Keratinocyte (primary cell): ENCODE measurements around the gene TNS3. TPM values are rescaled to one million over a fixed set of nuclear protein-coding genes. Genes with fewer than 3 reads are reported as not detected.
A peak's percentile ranks its signal among the peaks of the same experiment; 100 is the strongest.

Experiments used
- DNase-seq: peaks from one replicate; pipeline ENCODE4 v3.0.0-alpha.2; 2011; ENCODE audit warnings: low read depth, missing footprints, low spot score
- FAIRE-seq: peaks from 2 replicates; lab custom pipeline; 2011; peaks lifted over from hg19 to GRCh38; lab: Jason Lieb, UNC
- H2AFZ ChIP-seq: 2 replicates; pipeline ENCODE4 v1.6.0; 2012; ENCODE audit warnings: low read length, control low read depth, inconsistent platforms; ENCODE audit not compliant: control insufficient read depth
- H3K27ac ChIP-seq: 2 replicates; pipeline ENCODE4 v1.5.1; 2011; ENCODE audit warnings: low read length; ENCODE audit not compliant: control insufficient read depth, insufficient read depth
- H3K27me3 ChIP-seq: 3 replicates; pipeline ENCODE4 v1.6.0; 2011; ENCODE audit warnings: low read length; ENCODE audit not compliant: control insufficient read depth, insufficient read depth; ENCODE audit errors: extremely low read depth
- H3K36me3 ChIP-seq, 2 experiments: 2 replicates in 1 of 2; 3 replicates in 1 of 2; pipeline ENCODE4 v1.5.1; 2011; ENCODE audit warnings: low read length in 2 of 2, mild to moderate bottlenecking in 1 of 2; ENCODE audit not compliant: control insufficient read depth in 2 of 2, insufficient read depth in 2 of 2; ENCODE audit errors: extremely low read depth in 1 of 2
- H3K4me1 ChIP-seq: 3 replicates; pipeline ENCODE4 v1.5.1; 2011; ENCODE audit warnings: low read length; ENCODE audit not compliant: control insufficient read depth, insufficient read depth; ENCODE audit errors: extremely low read depth
- H3K4me2 ChIP-seq: 3 replicates; pipeline ENCODE4 v1.6.0; 2011; ENCODE audit warnings: low read depth, low read length; ENCODE audit not compliant: control insufficient read depth, insufficient read depth; ENCODE audit errors: extremely low read depth
- H3K4me3 ChIP-seq, 3 experiments: fragments of 200-600 bp in 1 of 3; sonication (generic) in 1 of 3; 2 replicates in 2 of 3; 3 replicates in 1 of 3; pipeline ENCODE4 v1.5.1; 2011 to 2016; ENCODE audit warnings: low read length in 3 of 3, mild to moderate bottlenecking in 3 of 3, control low read depth in 2 of 3, inconsistent platforms in 1 of 3, low read depth in 1 of 3, mixed read lengths in 1 of 3, mixed run types in 1 of 3, moderate library complexity in 1 of 3; ENCODE audit not compliant: control insufficient read depth in 2 of 3, insufficient read depth in 2 of 3; ENCODE audit errors: extremely low read depth in 1 of 3
- H3K79me2 ChIP-seq: 2 replicates; pipeline ENCODE4 v1.6.0; 2012; ENCODE audit warnings: low read length; ENCODE audit not compliant: control insufficient read depth, insufficient read depth
- H3K9ac ChIP-seq: 3 replicates; pipeline ENCODE4 v1.6.0; 2011; ENCODE audit warnings: low read length; ENCODE audit not compliant: control insufficient read depth, insufficient read depth; ENCODE audit errors: extremely low read depth
- H3K9me1 ChIP-seq: 3 replicates; pipeline ENCODE4 v1.6.0; 2011; ENCODE audit warnings: low read length; ENCODE audit not compliant: control insufficient read depth, insufficient read depth; ENCODE audit errors: extremely low read depth
- H3K9me3 ChIP-seq: 2 replicates; pipeline ENCODE4 v1.5.1; 2012; ENCODE audit warnings: low read depth, low read length; ENCODE audit not compliant: control insufficient read depth
- H4K20me1 ChIP-seq: 3 replicates; pipeline ENCODE4 v1.6.0; 2011; ENCODE audit warnings: low read length; ENCODE audit not compliant: control insufficient read depth, insufficient read depth; ENCODE audit errors: extremely low read depth
- CTCF ChIP-seq, 3 experiments: IDR thresholded peaks in 1 of 3; conservative IDR thresholded peaks in 1 of 3; optimal IDR thresholded peaks in 1 of 3; 2 replicates in 2 of 3; 3 replicates in 1 of 3; pipeline versions ENCODE3 to v1.5.1; 2011; ENCODE audit warnings: low read length in 3 of 3, mild to moderate bottlenecking in 3 of 3, moderate library complexity in 2 of 3, control low read depth in 1 of 3, inconsistent platforms in 1 of 3; ENCODE audit not compliant: insufficient read depth in 2 of 3; ENCODE audit errors: extremely low read depth in 1 of 3
- EZH2 ChIP-seq: IDR thresholded peaks from one replicate; pipeline ENCODE4 v1.6.1; 2012; ENCODE audit warnings: inconsistent platforms, mild to moderate bottlenecking, low read length, moderate library complexity
- dilution Hi-C: fragments of 300-500 bp; cut with MboI; formaldehyde crosslinking; loops from one replicate; pipeline ENCODE4 v1.7.0; 2020; ENCODE audit warnings: low sequenced_read_pairs; ENCODE audit not compliant: extremely low pct_ligation_motif_present
- polyA plus RNA-seq, 5 experiments: library from polyadenylated mRNA; depleted of rRNA in 3 of 5; stranded (reverse) in 3 of 5; stranded (forward) in 1 of 5; unstranded in 1 of 5; fragments of >200 nt; gene quantifications; 1 replicate in 1 of 5; 2 replicates in 3 of 5; 3 replicates in 1 of 5; pipeline versions ENCODE4 v1.2.1 to v1.2.3, GENCODE V29; 2011 to 2012; ENCODE audit warnings: missing spikeins in 2 of 5, low read depth in 1 of 5, low replicate concordance in 1 of 5

Gene TNS3
- polyA plus RNA-seq, 1 donor (not counting 4 experiments of a cell fraction or from before 2014, with no cell fraction given) = 3.9 TPM

DNA sequence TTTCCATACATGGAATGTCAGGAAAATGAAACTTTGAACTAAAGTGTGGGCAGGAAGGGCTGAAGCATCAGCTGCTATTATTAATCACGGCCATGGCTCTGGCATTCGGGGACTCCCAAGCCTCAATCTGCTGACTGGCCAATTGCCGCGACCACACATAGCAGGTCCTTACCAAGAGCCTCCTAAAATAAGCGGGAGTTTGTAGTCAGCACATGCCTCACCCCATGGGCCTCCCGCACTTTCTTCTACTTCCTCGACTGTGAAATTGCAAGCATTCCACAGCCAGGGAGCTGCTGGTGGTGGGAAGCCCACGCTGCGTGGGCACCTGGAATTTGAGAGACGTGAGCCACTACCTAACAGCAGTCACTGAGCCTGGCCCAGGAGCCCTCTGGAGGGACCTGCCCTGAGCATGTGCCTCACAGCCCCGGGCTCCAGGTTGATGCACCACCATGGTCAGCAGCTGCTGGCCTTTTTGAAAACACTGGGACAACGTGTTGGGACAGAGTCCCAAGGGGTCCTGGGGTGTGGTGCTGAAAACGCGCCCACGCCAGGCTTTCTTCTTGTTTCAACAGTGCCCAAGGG is 211.4 kb downstream of the TNS3 start:
- H3K9me1 ChIP-seq = no peaks in the 10 kb centered on the region
- no peaks in the 10 kb centered on the region for H3K9me3 ChIP-seq
- peaks cover 21% of the 10 kb centered on the region for H3K4me1 ChIP-seq
- FAIRE-seq = peak; percentile 48
- no peaks in the 10 kb centered on the region for H4K20me1 ChIP-seq
- H3K27ac ChIP-seq = no peak overlapping the region
- dilution Hi-C loops = no loop called here
- TF ChIP-seq EZH2 = no peak
- TF ChIP-seq CTCF (optimal IDR thresholded peaks at IDR 0.05 in 1 of 3, IDR thresholded peaks at IDR 0.05 in 1 of 3, conservative IDR thresholded peaks at IDR 0.05 in 1 of 3; ENCODE audit: extremely low read depth in 1 of 3, insufficient read depth in 2 of 3, low read length in 3 of 3) = no peak
- no peak overlapping the region for H3K4me2 ChIP-seq
- no peaks in the 10 kb centered on the region for H3K36me3 ChIP-seq
- no peak overlapping the region for H2AFZ ChIP-seq
- no peak overlapping the region for H3K9ac ChIP-seq
- H3K79me2 ChIP-seq = no peaks in the 10 kb centered on the region
- H3K4me3 ChIP-seq = no peak overlapping the region
- no peak for DNase-seq
- H3K27me3 ChIP-seq = peaks cover 27% of the 10 kb centered on the region

DNA sequence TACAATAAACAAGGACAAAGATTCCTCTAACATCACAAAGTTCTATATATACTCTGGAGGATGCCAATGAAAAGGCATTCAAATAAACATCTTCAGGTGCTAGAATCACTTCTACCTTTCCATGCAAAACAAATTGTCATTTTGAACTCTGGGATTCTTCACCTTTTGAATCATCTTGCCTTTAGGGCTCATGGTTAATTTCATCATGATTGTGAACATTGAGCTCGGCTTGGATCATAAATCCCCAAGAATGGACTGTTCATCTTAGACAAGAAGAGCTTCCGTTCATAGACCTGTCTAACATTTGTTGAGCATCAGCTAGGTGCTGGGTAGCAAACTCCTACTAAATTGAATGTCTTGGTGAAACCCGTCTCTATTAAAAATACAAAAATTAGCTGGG is 212.2 kb downstream of the TNS3 start:
- H3K9ac ChIP-seq = no peak overlapping the region
- H3K9me1 ChIP-seq = no peaks in the 10 kb centered on the region
- no peaks in the 10 kb centered on the region for H3K9me3 ChIP-seq
- peaks cover 19% of the 10 kb centered on the region for H3K27me3 ChIP-seq
- no peak overlapping the region for H3K4me3 ChIP-seq
- H3K36me3 ChIP-seq = no peaks in the 10 kb centered on the region
- no peak for DNase-seq
- TF ChIP-seq EZH2 = no peak
- no peak for TF ChIP-seq CTCF (optimal IDR thresholded peaks at IDR 0.05 in 1 of 3, IDR thresholded peaks at IDR 0.05 in 1 of 3, conservative IDR thresholded peaks at IDR 0.05 in 1 of 3; ENCODE audit: extremely low read depth in 1 of 3, insufficient read depth in 2 of 3, low read length in 3 of 3)
- H4K20me1 ChIP-seq = no peaks in the 10 kb centered on the region
- dilution Hi-C loops = no loop called here
- peak; percentile 41 for FAIRE-seq
- H3K4me1 ChIP-seq = peaks cover 16% of the 10 kb centered on the region
- no peak overlapping the region for H3K27ac ChIP-seq
- H3K79me2 ChIP-seq = no peaks in the 10 kb centered on the region
- no peak overlapping the region for H3K4me2 ChIP-seq
- H2AFZ ChIP-seq = no peak overlapping the region
